ENCODE results near the gene HELZ. TPM values are rescaled to one million over a fixed set of nuclear protein-coding genes. Genes with fewer than 3 reads are reported as not detected.
"Not testable (repeated sequence)": the region's sequence is repeated elsewhere in the genome, so short reads cannot be mapped to it uniquely, and the experiment has no call there.

Gene HELZ
- total RNA-seq, 1 donor from 2014 or later: 34.5 TPM

- DNase-seq (ENCODE audit: extremely low read depth, low read depth, low spot score): no peak
These were observed 121.3 kb downstream of the HELZ start for GRCh38 chr17:67123699-67124098.

- DNase-seq (ENCODE audit: extremely low read depth, low read depth, low spot score): no peak
These were observed 123.6 kb downstream of the HELZ start for GRCh38 chr17:67121316-67121891.

DNA sequence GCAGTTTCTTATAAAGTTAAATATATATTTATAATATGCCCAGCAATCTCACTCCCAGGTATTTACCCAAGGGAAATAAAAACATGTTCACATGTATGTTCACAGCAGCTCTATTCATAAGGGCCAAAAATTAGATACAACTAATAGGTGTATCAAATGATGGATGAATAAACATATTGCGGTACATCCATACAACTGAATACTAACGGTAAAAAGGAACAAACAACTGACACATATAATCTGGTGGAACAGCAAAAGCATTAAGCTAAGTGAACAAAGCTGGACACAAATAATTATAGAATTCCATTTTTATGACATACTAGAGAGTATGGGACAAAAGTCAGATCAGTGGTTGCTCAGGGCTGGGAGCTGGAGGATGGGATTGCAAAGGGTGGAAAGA lies 125.9 kb downstream of the HELZ start:
- DNase-seq (ENCODE audit: extremely low read depth, low read depth, low spot score): no peak

- no peak for DNase-seq (ENCODE audit: extremely low read depth, low read depth, low spot score)
These were observed 128.9 kb downstream of the HELZ start for GRCh38 chr17:67116045-67116575.

DNA sequence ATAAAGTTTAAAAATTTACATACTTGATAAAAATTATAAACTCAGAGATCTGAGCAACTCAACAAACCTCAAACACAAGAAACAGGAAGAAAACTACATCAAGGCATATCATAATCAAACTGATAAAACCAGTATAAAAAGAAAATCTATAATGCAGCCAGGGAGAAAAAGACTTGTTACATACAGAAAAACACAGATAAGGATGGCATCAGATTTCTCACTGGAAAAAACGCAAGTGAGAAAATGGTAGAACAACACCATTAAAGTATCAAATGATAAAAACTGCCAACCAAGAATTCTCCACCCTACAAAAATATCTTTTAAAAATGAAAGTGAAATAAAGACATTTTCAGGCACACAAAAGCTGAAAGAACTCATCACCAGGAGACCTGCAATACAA lies 129.6 kb downstream of the HELZ start:
- DNase-seq (ENCODE audit: extremely low read depth, low read depth, low spot score): no peak

GRCh38 chr17:67113486-67113885 lies 131.5 kb downstream of the HELZ start:
- no peak for DNase-seq (ENCODE audit: extremely low read depth, low read depth, low spot score)

- no peak for DNase-seq (ENCODE audit: extremely low read depth, low read depth, low spot score)
These were observed 133.2 kb downstream of the HELZ start for GRCh38 chr17:67111808-67112207.

- DNase-seq (ENCODE audit: extremely low read depth, low read depth, low spot score): no peak
These were observed 133.7 kb downstream of the HELZ start for GRCh38 chr17:67111327-67111726.

DNA sequence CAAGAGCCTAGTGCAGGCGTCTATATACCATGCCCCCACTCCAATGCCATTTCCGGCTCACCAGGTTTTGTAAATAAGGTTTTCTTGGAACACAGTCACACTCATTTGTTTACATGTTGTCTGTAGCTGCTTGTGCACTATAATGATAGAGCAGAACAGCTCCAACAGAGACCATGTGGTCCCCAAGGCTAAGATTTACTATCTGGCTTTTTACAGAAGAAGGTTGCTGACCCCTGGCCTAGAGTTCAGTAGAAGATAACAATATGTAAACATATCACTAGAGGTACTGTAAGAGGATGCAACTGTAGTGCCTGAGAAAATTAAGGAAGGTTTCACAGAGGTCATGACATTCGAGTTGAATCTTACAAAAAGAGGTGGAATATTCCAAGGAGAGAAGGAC lies 134.4 kb downstream of the HELZ start:
- DNase-seq (ENCODE audit: extremely low read depth, low read depth, low spot score): no peak

DNA sequence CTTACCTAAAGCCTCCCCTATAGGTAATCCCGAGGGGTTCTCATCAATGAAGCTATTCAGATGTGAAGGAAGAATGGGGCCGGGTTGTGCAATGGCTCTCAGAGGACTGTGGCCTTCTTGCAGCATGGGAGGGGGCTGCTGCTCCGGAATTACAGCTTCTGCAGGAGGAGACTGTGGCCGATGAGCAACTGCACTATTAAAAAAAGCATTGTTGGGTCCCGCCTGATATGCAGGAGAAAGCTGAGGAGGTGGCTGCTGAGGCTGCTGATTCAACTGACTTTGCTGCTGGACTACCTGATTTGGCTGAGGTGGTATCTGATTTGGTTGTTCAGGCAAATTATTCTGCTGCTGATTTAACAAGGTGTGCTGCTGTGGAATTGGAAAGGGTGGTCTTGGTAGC lies 135.9 kb downstream of the HELZ start:
- DNase-seq (ENCODE audit: extremely low read depth, low read depth, low spot score): no peak

DNA sequence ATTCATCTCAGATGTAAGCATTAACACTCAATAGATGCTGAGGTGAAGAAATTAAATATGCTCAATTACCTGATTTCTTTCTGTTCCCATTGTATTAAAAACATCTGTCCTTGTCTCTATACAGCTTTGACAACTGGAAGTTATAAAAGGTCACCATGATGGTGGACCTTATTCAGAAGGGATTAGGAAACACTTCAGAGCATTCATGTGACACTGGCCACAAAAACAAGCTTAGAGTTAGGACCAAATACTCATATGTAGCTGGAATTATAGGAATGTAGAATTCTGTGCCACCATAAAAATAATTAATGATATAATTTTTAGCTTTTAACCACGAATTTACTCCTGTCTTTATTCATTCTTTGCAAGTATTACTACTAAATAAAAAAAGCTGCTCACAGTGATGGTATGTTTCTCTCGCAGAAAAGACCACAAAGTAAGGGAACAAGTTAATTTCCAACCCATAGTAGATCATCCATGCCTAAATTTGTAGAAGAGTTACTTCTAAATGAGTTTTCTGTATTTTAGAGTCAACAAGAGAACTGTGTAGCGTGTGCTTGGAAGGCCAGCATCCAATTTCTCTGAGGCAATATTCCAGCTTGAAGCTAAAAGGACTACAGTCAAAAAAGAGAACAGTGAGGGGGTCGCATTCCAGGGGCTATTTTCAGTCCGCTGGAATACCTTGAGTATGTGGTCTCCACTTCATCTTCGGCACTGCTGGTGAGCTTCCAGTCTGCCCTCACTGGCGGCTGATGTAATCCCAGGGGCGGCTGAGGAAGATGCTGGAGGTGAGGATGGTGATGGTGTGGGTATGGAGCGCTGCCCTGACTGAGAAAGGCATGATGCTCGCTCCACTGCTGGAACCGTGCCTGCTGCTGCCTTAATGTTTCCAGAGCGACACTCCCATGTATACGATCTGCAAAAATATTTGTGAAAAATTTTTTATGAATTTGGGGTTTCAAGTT lies 136.9 kb downstream of the HELZ start:
- no peak for DNase-seq (ENCODE audit: extremely low read depth, low read depth, low spot score)

GRCh38 chr17:67107171-67107570 lies 137.8 kb downstream of the HELZ start:
- no peak for DNase-seq (ENCODE audit: extremely low read depth, low read depth, low spot score)

DNA sequence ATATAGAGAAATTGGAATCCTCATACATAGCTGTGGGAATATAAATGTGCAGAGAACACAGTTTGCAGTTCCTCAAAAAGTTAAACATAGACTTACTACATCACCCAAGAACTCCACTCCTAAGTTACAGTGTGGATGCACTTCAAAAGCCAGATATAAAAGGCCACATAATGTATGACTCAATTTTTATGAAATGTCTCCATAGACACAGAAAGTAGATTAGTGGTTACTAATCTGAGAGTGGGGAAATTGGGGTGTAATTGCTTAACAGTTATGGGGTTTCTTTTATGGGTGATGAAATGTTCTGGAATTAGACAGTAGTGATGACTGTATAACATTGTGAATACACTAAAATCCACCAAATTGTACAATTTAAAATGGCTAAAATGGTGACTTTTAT lies 139.8 kb downstream of the HELZ start:
- no peak for DNase-seq (ENCODE audit: extremely low read depth, low read depth, low spot score)

- not testable (repeated sequence) for DNase-seq (ENCODE audit: extremely low read depth, low read depth, low spot score)
These were observed 140.4 kb downstream of the HELZ start for GRCh38 chr17:67104641-67105040.

- DNase-seq (ENCODE audit: extremely low read depth, low read depth, low spot score): no peak
These were observed 147.0 kb downstream of the HELZ start for GRCh38 chr17:67098006-67098405.

DNA sequence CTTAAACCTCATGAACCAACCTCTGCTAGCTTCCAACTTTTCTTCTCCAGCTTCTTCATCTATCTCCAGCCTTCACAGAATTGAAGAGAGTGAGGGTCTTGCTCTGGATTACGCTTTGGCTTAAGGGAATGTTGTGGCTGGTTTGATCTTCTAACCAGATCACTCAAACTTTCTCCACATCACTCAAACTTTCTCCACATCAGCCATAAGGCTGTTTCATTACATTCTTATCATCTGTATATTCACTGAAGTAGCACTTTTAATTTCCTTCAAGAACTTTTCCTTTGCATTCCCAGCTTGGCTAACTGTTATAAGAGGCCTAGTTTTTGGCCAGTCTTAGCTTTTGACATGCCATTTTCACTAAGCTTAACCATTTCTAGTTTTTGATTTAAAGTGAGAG lies 148.4 kb downstream of the HELZ start:
- no peak for DNase-seq (ENCODE audit: extremely low read depth, low read depth, low spot score)

- no peak for DNase-seq (ENCODE audit: extremely low read depth, low read depth, low spot score)
These were observed 149.2 kb downstream of the HELZ start for GRCh38 chr17:67095803-67096202.

- not testable (repeated sequence) for DNase-seq (ENCODE audit: extremely low read depth, low read depth, low spot score)
These were observed 149.7 kb downstream of the HELZ start for GRCh38 chr17:67095291-67095690.

DNA sequence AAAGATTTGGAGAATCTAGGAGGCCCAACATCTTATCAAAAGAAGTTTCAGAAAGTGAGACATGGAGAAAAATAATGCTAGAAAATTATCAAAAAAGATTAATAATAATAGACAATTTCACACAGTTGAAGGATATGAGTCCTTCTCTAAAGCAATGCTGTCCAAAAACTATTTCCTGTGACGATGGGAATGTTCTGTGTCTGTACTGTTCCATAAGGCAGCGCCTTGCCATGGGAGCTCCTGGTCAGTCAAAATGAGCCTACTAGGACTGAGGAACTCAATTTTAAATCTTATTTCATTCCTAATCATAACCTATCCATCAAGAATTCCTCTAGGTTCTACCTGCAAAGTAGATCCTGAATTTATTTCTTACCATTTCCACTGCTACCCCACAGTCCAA lies 151.6 kb downstream of the HELZ start:
- no peak for DNase-seq (ENCODE audit: extremely low read depth, low read depth, low spot score)

DNA sequence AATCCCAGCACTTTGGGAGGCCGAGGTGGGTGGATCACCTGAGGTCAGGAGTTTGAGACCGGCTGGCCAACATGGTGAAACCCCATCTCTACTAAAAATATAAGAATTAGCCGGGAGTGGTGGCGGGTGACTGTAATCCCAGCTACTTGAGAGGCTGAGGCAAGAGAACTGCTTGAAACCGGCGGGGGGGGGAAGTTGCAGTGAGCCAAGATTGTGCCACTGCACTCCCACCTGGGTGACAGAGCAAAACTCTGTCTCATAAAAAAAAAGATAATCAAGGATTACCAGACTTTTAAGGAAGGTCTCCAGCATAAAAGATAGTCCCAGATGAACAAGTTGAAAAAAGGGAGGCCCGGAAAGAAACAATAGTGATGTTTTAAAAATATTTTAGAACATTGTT lies 152.3 kb downstream of the HELZ start:
- DNase-seq (ENCODE audit: extremely low read depth, low read depth, low spot score): not testable (repeated sequence)

GRCh38 chr17:67092291-67092690 lies 152.7 kb downstream of the HELZ start:
- no peak for DNase-seq (ENCODE audit: extremely low read depth, low read depth, low spot score)

- DNase-seq (ENCODE audit: extremely low read depth, low read depth, low spot score): no peak
These were observed 154.7 kb downstream of the HELZ start for GRCh38 chr17:67090341-67090740.

All from glomerular endothelial cell (primary cell).